Neutrophil (primary cell): ENCODE data around the gene ZDHHC14.

Experiments
- H3K27ac ChIP-seq: fragments of 200-600 bp; sonication (generic); 2 replicates; pipeline ENCODE4 v1.5.1; 2016; ENCODE audit warnings: mild to moderate bottlenecking, moderate library complexity
- H3K27me3 ChIP-seq: fragments of 200-600 bp; sonication (generic); 2 replicates; pipeline ENCODE4 v1.6.0; 2016; ENCODE audit warnings: mild to moderate bottlenecking
- H3K36me3 ChIP-seq: fragments of 200-600 bp; sonication (generic); 2 replicates; pipeline ENCODE4 v1.5.1; 2017
- H3K4me1 ChIP-seq, 2 experiments: fragments of 200-600 bp in 1 of 2; sonication (generic) in 1 of 2; 1 replicate in 1 of 2; 2 replicates in 1 of 2; pipeline versions ENCODE4 v1.5.1 to v1.6.1; 2013 to 2016; ENCODE audit warnings: low read depth in 1 of 2, low read length in 1 of 2, mild to moderate bottlenecking in 1 of 2, moderate library complexity in 1 of 2; ENCODE audit not compliant: control insufficient read depth in 1 of 2, insufficient read depth in 1 of 2
- H3K4me3 ChIP-seq, 2 experiments: fragments of 200-600 bp in 1 of 2; sonication (generic) in 1 of 2; 1 replicate in 1 of 2; 2 replicates in 1 of 2; pipeline ENCODE4 v1.5.1; 2013 to 2016; ENCODE audit warnings: low read depth in 1 of 2, low read length in 1 of 2, mild to moderate bottlenecking in 1 of 2, moderate library complexity in 1 of 2
- H3K9me3 ChIP-seq: fragments of 200-600 bp; sonication (generic); 2 replicates; pipeline ENCODE4 v1.5.1; 2016
- CTCF ChIP-seq: fragments of 200-600 bp; sonication (generic); IDR thresholded peaks from 2 replicates; pipeline ENCODE4 v1.5.1; 2016; ENCODE audit warnings: antibody characterized with exemption

Gene ZDHHC14

GRCh38 chr6:157514659-157515496 lies 133.9 kb downstream of the ZDHHC14 start:
- H3K27ac ChIP-seq = no peak overlapping the region
- no peak for TF ChIP-seq CTCF
- H3K9me3 ChIP-seq = no peaks in the 10 kb centered on the region
- H3K27me3 ChIP-seq = peaks cover 9% of the 10 kb centered on the region
- no peak overlapping the region for H3K4me3 ChIP-seq
- H3K36me3 ChIP-seq = no peaks in the 10 kb centered on the region
- H3K4me1 ChIP-seq = peaks cover 7 to 9% of the 10 kb centered on the region in 2 experiments

GRCh38 chr6:157516319-157517026 lies 135.5 kb downstream of the ZDHHC14 start:
- H3K4me1 ChIP-seq = peaks cover 6% of the 10 kb centered on the region in 2 experiments
- H3K36me3 ChIP-seq = no peaks in the 10 kb centered on the region
- H3K27ac ChIP-seq = no peak overlapping the region
- TF ChIP-seq CTCF = no peak
- H3K4me3 ChIP-seq = no peak overlapping the region
- H3K9me3 ChIP-seq = no peaks in the 10 kb centered on the region
- H3K27me3 ChIP-seq = no peaks in the 10 kb centered on the region

- Histone ChIP-seq H3K27me3 (no peaks in the 10 kb centered on the region), H3K9me3 (no peaks in the 10 kb centered on the region), H3K4me1 (peaks cover 12 to 14% of the 10 kb centered on the region in 2 experiments), H3K36me3 (no peaks in the 10 kb centered on the region), H3K4me3 (no peak overlapping the region), H3K27ac (no peak overlapping the region)
- TF ChIP-seq CTCF = no peak
Observed at GRCh38 chr6:157517601-157518359, 136.8 kb downstream of the ZDHHC14 start.

GRCh38 chr6:157518397-157519250 lies 137.6 kb downstream of the ZDHHC14 start:
- H3K4me1 ChIP-seq = peaks cover 12 to 14% of the 10 kb centered on the region in 2 experiments
- no peaks in the 10 kb centered on the region for H3K36me3 ChIP-seq
- H3K27ac ChIP-seq = no peak overlapping the region
- no peak for TF ChIP-seq CTCF
- H3K9me3 ChIP-seq = no peaks in the 10 kb centered on the region
- H3K27me3 ChIP-seq = no peaks in the 10 kb centered on the region
- H3K4me3 ChIP-seq = no peak overlapping the region
